ENCODE measurements around the gene ISCU.

GRCh38 chr12:108586306-108586705 is 23.9 kb downstream of the ISCU start:
- TF ChIP-seq CTCF (IDR thresholded peaks at IDR 0.05) (no peak), POLR2A (IDR thresholded peaks at IDR 0.05) (no peak), POLR2AphosphoS5 (IDR thresholded peaks at IDR 0.05) (no peak), EP300 (IDR thresholded peaks at IDR 0.05) (no peak)

All from stomach (tissue), 4 donors.